Fibroblast of mammary gland (primary cell): ENCODE results near the gene CAMK1D.
"Not testable (repeated sequence)": the region's sequence is repeated elsewhere in the genome, so short reads cannot be mapped to it uniquely, and the experiment has no call there.

ENCODE experiments used
- DNase-seq: peaks from one replicate; pipeline ENCODE4 v3.0.0-alpha.2; 2010; ENCODE audit warnings: low read depth
- H3K4me3 ChIP-seq: 2 replicates; pipeline ENCODE4 v1.5.1; 2011; ENCODE audit warnings: low read depth, mild to moderate bottlenecking, low read length, moderate library complexity; ENCODE audit not compliant: control insufficient read depth
- TF ChIP-seq, protein P1 (sequence below): conservative IDR thresholded peaks from 2 replicates; pipeline ENCODE4 v1.5.1; 2011; ENCODE audit warnings: low read depth, low read length, inconsistent platforms; ENCODE audit not compliant: control insufficient read depth, insufficient read depth

CAMK1D gene

DNA sequence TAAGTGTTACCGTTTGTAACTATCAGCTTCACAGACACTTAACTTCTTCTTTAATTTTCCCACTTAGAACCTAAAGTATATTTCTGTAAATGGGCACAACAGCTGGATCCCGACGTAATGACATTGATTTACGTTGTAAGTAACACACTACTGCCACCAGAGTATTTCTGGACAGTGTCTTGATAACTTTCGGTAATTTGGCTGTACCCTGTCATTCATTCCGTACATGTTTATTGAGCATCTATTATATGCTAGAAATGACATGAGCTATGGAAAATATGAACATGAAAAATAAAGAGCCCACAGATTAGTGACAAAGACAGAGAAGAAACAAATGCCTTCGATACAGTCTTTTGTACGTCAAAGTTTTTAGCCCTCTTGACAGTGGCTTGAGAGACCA, 360.8 kb downstream of the CAMK1D start:
- no peak overlapping the region for H3K4me3 ChIP-seq
- DNase-seq: no peak
- TF ChIP-seq, protein P1, sequence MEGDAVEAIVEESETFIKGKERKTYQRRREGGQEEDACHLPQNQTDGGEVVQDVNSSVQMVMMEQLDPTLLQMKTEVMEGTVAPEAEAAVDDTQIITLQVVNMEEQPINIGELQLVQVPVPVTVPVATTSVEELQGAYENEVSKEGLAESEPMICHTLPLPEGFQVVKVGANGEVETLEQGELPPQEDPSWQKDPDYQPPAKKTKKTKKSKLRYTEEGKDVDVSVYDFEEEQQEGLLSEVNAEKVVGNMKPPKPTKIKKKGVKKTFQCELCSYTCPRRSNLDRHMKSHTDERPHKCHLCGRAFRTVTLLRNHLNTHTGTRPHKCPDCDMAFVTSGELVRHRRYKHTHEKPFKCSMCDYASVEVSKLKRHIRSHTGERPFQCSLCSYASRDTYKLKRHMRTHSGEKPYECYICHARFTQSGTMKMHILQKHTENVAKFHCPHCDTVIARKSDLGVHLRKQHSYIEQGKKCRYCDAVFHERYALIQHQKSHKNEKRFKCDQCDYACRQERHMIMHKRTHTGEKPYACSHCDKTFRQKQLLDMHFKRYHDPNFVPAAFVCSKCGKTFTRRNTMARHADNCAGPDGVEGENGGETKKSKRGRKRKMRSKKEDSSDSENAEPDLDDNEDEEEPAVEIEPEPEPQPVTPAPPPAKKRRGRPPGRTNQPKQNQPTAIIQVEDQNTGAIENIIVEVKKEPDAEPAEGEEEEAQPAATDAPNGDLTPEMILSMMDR: no peak

DNA sequence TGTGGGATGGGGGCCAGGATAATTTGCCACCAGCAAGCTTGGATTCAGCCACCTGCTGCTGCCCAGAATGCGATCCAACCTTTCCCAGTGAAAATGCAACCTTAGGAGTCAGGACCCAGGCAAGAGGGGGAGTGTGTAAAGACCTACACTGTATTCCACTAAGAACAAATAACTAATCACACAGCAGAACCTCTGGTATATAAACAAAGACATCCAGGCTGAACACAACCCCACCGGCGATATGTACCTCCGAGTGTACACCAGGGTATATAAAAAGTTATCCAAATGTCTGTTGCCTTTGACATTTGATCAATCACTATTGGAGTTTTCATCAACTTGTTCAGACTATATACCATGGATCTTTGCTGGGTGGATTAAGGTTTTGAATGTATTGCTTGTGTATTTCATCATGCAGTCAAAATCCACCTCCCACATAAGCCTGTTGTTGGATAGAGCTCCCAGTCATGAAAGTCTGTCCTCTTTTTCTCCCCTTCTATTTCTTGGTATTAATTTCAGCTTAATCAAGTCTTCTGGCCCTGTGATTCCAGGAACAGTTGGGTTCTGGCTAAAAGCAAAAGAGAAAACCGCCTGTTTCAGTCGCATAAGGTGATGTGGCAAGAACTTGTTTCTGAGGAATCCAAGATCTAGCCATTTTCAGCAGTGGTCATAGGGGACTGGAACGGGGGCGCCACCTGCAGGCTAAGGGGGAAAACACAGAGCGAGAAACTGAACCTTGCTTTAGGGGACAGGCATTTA, 361.4 kb downstream of the CAMK1D start:
- DNase-seq: peak; percentile 81
- no peak overlapping the region for H3K4me3 ChIP-seq
- TF ChIP-seq, protein P1: peak; percentile 98

DNA sequence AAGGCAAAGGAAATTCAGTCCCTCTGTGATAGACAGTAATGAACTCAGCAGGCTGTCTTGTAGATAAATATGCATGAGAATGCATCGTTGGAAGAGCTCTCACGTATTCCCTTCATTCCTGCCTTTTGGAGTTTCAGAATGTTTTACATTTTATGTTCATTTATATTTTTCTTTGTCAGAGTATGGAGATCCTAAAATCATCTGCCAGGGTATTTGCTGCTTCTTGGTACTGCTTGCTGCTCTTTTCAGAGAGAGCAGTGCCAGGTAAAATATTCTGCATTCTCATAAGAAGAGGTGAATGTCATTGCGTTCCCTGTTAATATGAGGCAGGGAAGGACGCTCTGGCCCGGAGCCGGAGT, 362.0 kb downstream of the CAMK1D start:
- TF ChIP-seq, protein P1: no peak
- no peak for DNase-seq
- no peak overlapping the region for H3K4me3 ChIP-seq

DNA sequence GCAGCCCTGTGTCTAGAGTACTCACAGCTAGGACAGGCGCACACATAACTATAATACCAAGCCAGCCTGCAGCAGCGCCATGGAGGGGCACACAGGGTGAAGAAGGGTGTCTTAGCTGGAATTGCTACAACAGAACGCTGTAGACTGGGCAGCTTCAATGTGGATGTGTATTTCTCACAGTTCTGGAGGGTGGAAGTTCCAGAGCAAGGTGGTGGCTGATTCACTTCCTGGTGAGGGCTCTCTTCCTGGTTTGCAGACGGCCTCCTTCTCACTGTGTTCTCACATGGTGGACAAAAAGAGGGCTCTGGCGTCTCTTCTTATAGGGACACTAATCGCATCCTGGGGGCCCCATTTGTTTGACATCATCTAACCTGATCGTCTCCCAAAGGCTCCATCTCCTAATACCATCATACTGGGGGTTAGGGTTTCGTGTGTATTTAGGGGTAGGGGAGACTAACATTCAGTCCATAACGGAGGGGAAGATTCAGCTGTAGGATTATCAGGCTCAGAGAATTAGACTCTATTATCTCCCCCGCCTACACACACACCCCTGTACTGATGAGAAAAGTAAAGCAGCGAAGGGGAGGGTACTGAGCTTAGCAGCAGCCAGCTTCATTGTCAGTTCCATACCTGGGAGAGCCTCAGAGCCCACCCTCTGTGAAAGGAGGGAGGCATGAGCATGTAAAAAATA, 363.1 kb downstream of the CAMK1D start:
- TF ChIP-seq, protein P1: no peak
- no peak for DNase-seq

DNA sequence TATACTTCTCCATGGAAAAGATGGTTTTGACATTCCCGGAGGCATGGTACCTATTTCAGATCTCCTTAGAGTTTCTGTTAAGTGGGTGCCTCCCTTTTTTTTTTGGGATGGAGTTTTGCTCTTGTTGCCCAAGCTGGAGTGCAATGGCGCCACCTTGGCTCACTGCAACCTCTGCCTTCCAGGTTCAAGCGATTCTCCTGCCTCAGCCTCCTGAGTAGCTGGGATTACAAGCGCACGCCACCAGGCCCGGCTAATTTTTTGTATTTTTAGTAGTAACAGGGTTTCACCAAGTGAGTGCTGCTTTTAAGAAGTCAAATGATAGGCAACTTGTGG, 363.6 kb downstream of the CAMK1D start:
- not testable (repeated sequence) for DNase-seq, H3K4me3 ChIP-seq

More for the DNA sequence above, 363.1 kb downstream of the CAMK1D start:
- no peak overlapping the region for H3K4me3 ChIP-seq

DNA sequence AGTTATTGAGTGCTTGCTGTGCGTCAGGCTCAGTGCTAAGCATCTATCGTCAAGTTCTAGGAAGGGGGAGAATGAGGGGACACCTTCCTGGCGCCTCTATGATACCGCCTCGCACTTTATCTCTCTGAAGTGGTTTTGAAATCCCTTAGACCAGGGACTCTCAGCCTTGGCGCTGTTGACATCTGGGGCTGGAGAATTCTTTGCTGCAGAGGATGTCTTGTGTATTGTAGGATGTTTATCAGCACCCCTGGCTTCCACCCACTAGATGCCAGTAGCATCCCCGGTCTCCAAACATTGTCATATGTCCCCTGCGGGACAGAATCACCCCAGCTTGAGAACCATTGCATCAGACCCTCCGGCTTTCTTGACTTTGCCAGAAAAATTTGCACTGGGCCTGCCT, 366.7 kb downstream of the CAMK1D start:
- TF ChIP-seq, protein P1: no peak
- no peak overlapping the region for H3K4me3 ChIP-seq
- DNase-seq: no peak

DNA sequence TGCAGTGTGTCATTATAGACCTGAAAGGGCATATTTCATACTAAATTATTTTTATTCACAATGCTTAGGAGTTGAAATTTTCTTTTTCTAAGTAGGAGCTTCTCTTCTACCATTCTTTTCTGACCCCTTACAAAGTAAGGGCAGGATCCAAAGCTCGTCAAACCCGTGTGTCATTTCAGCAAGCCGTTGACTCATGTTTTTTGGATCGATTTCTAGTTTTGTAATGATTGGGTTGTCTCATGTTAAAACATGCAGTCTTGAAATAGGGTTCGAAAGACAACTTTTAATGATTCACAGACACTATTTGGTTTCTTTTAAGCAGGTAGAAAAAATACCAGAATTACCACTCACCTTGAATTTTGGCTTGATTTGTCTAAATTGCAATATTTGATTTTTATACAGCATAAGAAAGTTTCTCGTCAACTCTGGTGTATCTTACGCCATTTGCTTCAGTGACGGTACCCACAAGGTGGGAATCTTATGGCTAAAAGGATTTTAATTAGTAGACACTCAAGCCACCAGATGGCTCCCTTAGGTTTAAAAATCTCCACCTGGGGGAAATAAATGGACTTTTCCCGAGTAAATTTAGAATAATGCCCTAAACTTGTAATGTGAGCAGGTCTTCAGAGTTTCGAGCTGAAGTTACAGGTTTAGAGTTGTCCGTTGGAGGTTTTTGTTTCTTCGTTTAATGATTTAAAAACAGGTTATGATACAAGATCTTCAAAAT, 368.8 kb downstream of the CAMK1D start:
- H3K4me3 ChIP-seq: no peak overlapping the region
- DNase-seq: peak; percentile 85
- TF ChIP-seq, protein P1: no peak
